ENCODE data around the gene C4orf50. TPM values are rescaled to one million over a fixed set of nuclear protein-coding genes. Genes with fewer than 3 reads are reported as not detected.
"Not testable (repeated sequence)": the region's sequence is repeated elsewhere in the genome, so short reads cannot be mapped to it uniquely, and the experiment has no call there.

C4orf50 gene
- total RNA-seq, 4 donors from 2014 or later: 0.14 to 4.9 (median 0.32) TPM; not detected in 1

DNA sequence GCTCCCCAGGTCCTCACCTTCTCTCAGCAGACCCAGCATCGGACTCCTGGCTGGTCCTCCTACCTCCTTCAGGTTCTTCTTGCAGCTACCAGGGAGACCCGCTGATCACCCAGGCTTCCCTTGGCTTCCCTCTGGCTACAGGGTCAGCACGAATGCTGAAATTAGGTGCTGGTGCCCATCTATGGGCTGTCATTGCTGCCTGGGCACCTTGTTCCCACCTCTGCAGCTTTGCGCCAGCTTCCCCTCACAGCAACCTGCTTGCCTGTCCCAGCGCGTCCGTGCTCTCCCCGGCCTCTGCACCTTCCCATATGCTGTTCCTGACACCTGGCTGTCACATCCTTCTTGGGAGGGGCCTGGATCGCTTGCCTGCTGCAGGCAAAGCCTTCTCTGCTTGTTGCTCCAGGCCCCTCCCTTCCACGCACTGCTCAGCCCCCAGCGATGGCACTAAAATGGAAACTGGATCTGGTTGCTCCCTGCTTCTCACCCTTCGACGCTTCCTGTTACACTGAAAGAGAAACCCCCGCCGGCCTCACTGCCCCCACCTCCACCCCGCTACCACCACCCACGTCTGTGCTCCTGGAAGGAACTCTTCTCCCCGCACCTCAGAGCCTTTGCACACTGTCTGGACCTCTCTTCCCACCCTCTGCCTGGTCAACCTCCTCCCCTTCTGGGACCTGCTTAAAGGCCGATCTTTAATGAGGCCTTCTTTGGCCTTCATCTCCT is 22.2 kb downstream of the C4orf50 start:
- H3K4me3 ChIP-seq: no peak overlapping the region
- no peak for TF ChIP-seq CTCF (IDR thresholded peaks at IDR 0.05)
- no peak for TF ChIP-seq POLR2A (IDR thresholded peaks at IDR 0.05)
- no peak for TF ChIP-seq EP300 (IDR thresholded peaks at IDR 0.05; ENCODE audit: low read depth)
- TF ChIP-seq POLR2AphosphoS5 (IDR thresholded peaks at IDR 0.05): no peak
- no peaks in the 10 kb centered on the region for H3K9me3 ChIP-seq
- in situ Hi-C loops (cut with MboI; ENCODE audit: low pct_ligation_motif_present in 1 of 4, low pct_unique_long_range_greater_than_20kb in 1 of 4, low sequenced_read_pairs in 3 of 4) (no loop called here), intact Hi-C loops (cut with DNase I; ENCODE audit: low total_unique reads) (no loop called here)
- WGBS, 2 donors (ENCODE audit: low coverage in 1 of 2): 61 to 90% methylated on average over 2 to 19 of the region's 19 CpGs
- H3K27ac ChIP-seq: no peak overlapping the region
- no peaks in the 10 kb centered on the region for H3K36me3 ChIP-seq
- no peaks in the 10 kb centered on the region for H3K4me1 ChIP-seq
- no peak for DNase-seq
- peaks cover 7% of the 10 kb centered on the region for H3K27me3 ChIP-seq

DNA sequence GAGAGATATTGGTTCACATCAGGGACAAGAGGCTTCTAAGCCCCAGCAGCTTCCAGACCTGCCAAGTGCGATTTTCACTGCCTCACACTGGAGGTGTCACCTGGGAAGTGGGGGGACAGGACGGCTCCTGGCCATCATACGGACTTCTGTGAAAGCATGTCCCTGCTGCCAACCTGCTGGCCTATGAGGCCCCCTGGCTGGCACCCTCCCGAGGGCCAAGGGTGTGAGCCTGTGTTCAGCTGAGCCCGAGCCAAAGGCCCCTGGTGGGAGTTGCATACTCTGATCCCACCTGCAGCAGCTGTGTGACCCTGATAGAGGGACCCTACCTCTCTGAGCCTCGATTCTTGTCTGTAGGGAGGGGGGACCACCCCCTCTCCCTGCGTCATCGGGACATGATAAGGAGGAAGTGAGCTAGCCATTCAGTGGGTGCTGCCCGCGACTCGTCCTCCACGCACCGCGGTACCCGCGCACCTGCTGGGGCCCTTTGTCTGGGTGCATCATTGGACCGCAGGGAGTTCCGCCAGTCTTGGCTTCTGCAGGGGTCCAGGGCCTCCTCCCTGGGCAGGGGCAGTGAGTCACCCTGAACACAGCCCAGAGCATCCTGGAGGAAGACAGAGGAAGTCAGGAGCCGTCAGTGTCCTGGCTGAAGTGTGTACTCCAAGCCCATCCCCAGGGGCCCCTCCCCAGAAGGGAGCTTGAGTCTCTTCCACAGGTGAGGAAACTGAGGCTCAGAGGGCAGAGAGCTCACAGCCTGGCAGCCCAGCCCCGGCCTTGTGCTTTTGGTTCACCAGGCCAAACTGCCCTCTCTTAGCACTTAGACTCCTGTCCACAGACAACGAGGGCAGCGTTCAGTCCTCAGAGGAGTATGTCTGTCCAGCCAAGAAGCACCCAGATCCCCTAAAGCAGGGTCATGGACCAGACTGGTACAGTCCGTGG is 24.1 kb downstream of the C4orf50 start:
- Histone ChIP-seq H3K27me3 (peaks cover 4% of the 10 kb centered on the region), H3K27ac (no peak overlapping the region), H3K36me3 (no peaks in the 10 kb centered on the region), H3K9me3 (no peaks in the 10 kb centered on the region), H3K4me3 (no peak overlapping the region), H3K4me1 (no peaks in the 10 kb centered on the region)
- WGBS, 2 donors (ENCODE audit: low coverage in 1 of 2): 80% methylated on average over 1 to 22 of the region's 23 CpGs
- TF ChIP-seq EP300 (IDR thresholded peaks at IDR 0.05; ENCODE audit: low read depth): no peak
- no peak for TF ChIP-seq CTCF (IDR thresholded peaks at IDR 0.05)
- TF ChIP-seq POLR2A (IDR thresholded peaks at IDR 0.05): no peak
- no peak for TF ChIP-seq POLR2AphosphoS5 (IDR thresholded peaks at IDR 0.05)
- DNase-seq: no peak
- in situ Hi-C loops (cut with MboI; ENCODE audit: low pct_ligation_motif_present in 1 of 4, low pct_unique_long_range_greater_than_20kb in 1 of 4, low sequenced_read_pairs in 3 of 4): no loop called here
- intact Hi-C loops (cut with DNase I; ENCODE audit: low total_unique reads): no loop called here

- H3K9me3 ChIP-seq; H3K4me3 ChIP-seq; intact Hi-C loops (cut with DNase I; ENCODE audit: low total_unique reads); H3K4me1 ChIP-seq; H3K27me3 ChIP-seq; DNase-seq; H3K36me3 ChIP-seq; in situ Hi-C loops (cut with MboI; ENCODE audit: low pct_ligation_motif_present in 1 of 4, low pct_unique_long_range_greater_than_20kb in 1 of 4, low sequenced_read_pairs in 3 of 4); H3K27ac ChIP-seq: not testable (repeated sequence)
- WGBS, 2 donors (ENCODE audit: low coverage in 1 of 2): 40 to 58% methylated on average over 1 to 9 of the region's 9 CpGs
These were observed 24.9 kb downstream of the C4orf50 start for GRCh38 chr4:5993346-5993745.

GRCh38 chr4:5992828-5993321 is 25.4 kb downstream of the C4orf50 start:
- intact Hi-C loops (cut with DNase I; ENCODE audit: low total_unique reads) (no loop called here), in situ Hi-C loops (cut with MboI; ENCODE audit: low pct_ligation_motif_present in 1 of 4, low pct_unique_long_range_greater_than_20kb in 1 of 4, low sequenced_read_pairs in 3 of 4) (no loop called here)
- no peak overlapping the region for H3K27ac ChIP-seq
- peaks cover 4% of the 10 kb centered on the region for H3K27me3 ChIP-seq
- no peak for DNase-seq
- WGBS, 2 donors (ENCODE audit: low coverage in 1 of 2): 65% methylated on average over 11 of the region's 11 CpGs; no CpG with 5 or more reads in 1 of the 2 donors
- no peaks in the 10 kb centered on the region for H3K4me1 ChIP-seq
- no peaks in the 10 kb centered on the region for H3K9me3 ChIP-seq
- H3K4me3 ChIP-seq: no peak overlapping the region
- TF ChIP-seq EP300 (IDR thresholded peaks at IDR 0.05; ENCODE audit: low read depth): no peak
- TF ChIP-seq POLR2A (IDR thresholded peaks at IDR 0.05): no peak
- TF ChIP-seq CTCF (IDR thresholded peaks at IDR 0.05): no peak
- TF ChIP-seq POLR2AphosphoS5 (IDR thresholded peaks at IDR 0.05): no peak
- H3K36me3 ChIP-seq: no peaks in the 10 kb centered on the region
